Thymus (tissue), 11 donors: ENCODE measurements around the gene TCERG1L. TPM values are rescaled to one million over a fixed set of nuclear protein-coding genes. Genes with fewer than 3 reads are reported as not detected.

Experiments used
- DNase-seq, 9 donors: peaks; one replicate each; pipeline ENCODE4 v3.0.0-alpha.2; 2013; ENCODE audit warnings: low spot score in 9 of 9, low read depth in 6 of 9, missing footprints in 1 of 9
- H3K27ac ChIP-seq, 2 donors: one replicate each; pipeline ENCODE4 v1.5.1; 2013; ENCODE audit warnings: control low read depth in 1 of 2, low read depth in 1 of 2, low read length in 1 of 2, mild to moderate bottlenecking in 1 of 2, moderate library complexity in 1 of 2
- H3K27me3 ChIP-seq, 2 donors: one replicate each; pipeline ENCODE4 v1.5.1; 2013; ENCODE audit warnings: low read length in 1 of 2; ENCODE audit not compliant: control insufficient read depth in 2 of 2, insufficient read depth in 1 of 2
- H3K36me3 ChIP-seq, 2 donors: one replicate each; pipeline ENCODE4 v1.5.1; 2013; ENCODE audit warnings: low read length in 1 of 2, mild to moderate bottlenecking in 1 of 2, moderate library complexity in 1 of 2; ENCODE audit not compliant: control insufficient read depth in 2 of 2, insufficient read depth in 2 of 2
- H3K4me1 ChIP-seq, 2 donors: one replicate each; pipeline ENCODE4 v1.5.1; 2013; ENCODE audit warnings: low read length in 2 of 2; ENCODE audit not compliant: control insufficient read depth in 2 of 2, insufficient read depth in 2 of 2
- H3K4me3 ChIP-seq, 2 donors: one replicate each; pipeline ENCODE4 v1.5.1; 2013; ENCODE audit warnings: low read length in 2 of 2, control low read depth in 1 of 2, mild to moderate bottlenecking in 1 of 2
- H3K9me3 ChIP-seq, 2 donors: one replicate each; pipeline ENCODE4 v1.5.1; 2013; ENCODE audit warnings: low read length in 1 of 2, mild to moderate bottlenecking in 1 of 2; ENCODE audit not compliant: control insufficient read depth in 2 of 2, insufficient read depth in 1 of 2
- WGBS: extraction: QIAGEN DNeasy Blood & Tissue Kit; methylation state at CpG from one replicate; pipeline ENCODE4 v1.1.7; 2013; 5-methylcytosine and 5-hydroxymethylcytosine counted together
- polyA plus RNA-seq: library from polyadenylated mRNA; stranded (reverse); fragments of 200-250 nt; gene quantifications from one replicate; pipeline ENCODE4 v1.2.3, GENCODE V29; 2013
- total RNA-seq: library from RNA; stranded (reverse); fragments of 120-200 nt; gene quantifications from one replicate; pipeline ENCODE4 v1.2.4, GENCODE V29; 2013
- donor health status: healthy.

TCERG1L gene
- total and polyA plus RNA-seq, 2 donors: 0.52 to 1.5 TPM

DNA sequence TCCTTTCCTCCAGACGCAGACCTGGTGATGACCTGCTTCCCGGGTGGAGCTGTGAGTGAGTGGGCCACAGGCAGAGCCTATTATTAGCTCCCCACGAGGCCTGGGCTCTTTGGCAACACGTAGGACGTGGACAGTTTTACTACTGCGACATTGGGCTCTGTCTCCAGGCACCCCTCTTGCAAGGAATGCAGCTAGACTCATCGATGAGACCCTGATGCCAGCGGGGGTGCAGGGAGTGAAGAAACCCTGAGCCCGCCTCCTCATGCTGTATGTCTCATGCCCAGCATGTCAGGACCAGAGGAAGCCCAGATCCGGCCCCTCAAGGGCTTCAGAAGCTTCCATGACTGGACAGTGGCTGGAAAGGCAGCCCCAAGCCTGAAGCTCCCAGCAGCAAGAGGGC, 161.9 kb downstream of the TCERG1L start:
- Histone ChIP-seq H3K27me3 (no peaks in the 10 kb centered on the region), H3K27ac (no peak overlapping the region)
- WGBS: 88% methylated on average over 10 of the region's 10 CpGs

DNA sequence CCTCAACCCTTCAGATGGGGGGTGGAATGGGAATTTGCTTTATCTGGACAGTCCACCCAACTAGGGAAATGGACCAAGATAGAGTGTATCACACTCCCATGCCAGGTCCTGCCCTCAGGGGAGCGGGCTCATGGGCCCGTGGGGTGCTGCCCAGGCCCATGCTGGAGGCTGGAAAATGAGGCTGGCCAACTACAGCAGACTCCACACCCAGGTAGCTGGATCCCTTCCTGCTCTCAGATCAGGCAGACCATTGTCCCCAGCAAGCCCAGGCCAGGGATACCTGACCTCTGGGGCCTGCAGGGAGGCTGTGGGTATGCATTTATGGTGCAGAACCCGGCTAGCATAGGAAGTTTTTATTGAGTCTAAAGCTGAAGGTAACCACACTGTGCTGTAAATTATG, 162.4 kb downstream of the TCERG1L start:
- Histone ChIP-seq H3K4me1 (no peaks in the 10 kb centered on the region), H3K27me3 (no peaks in the 10 kb centered on the region), H3K36me3 (no peaks in the 10 kb centered on the region), H3K27ac (no peak overlapping the region), H3K9me3 (peaks cover 0 to 7% of the 10 kb centered on the region in 2 donors), H3K4me3 (no peak overlapping the region)
- DNase-seq: no peak
- 90% methylated on average over 3 of the region's 3 CpGs for WGBS

More for the DNA sequence above, 161.9 kb downstream of the TCERG1L start:
- peaks cover 0 to 7% of the 10 kb centered on the region in 2 donors for H3K9me3 ChIP-seq
- DNase-seq: no peak
- no peaks in the 10 kb centered on the region for H3K36me3 ChIP-seq
- no peaks in the 10 kb centered on the region for H3K4me1 ChIP-seq
- no peak overlapping the region for H3K4me3 ChIP-seq

GRCh38 chr10:131148270-131148669, 163.3 kb downstream of the TCERG1L start:
- 92% methylated on average over 3 of the region's 3 CpGs for WGBS
- no peaks in the 10 kb centered on the region for H3K4me1 ChIP-seq
- no peak overlapping the region for H3K4me3 ChIP-seq
- no peak overlapping the region for H3K27ac ChIP-seq
- H3K9me3 ChIP-seq: peaks cover 0 to 7% of the 10 kb centered on the region in 2 donors
- no peaks in the 10 kb centered on the region for H3K36me3 ChIP-seq
- no peaks in the 10 kb centered on the region for H3K27me3 ChIP-seq
- DNase-seq: no peak

- no peak for DNase-seq
- H3K9me3 ChIP-seq: peaks cover 2 to 3% of the 10 kb centered on the region in 2 donors
These were observed 164.1 kb downstream of the TCERG1L start for GRCh38 chr10:131147301-131147975.

GRCh38 chr10:131146790-131147189, 164.7 kb downstream of the TCERG1L start:
- H3K4me3 ChIP-seq: no peak overlapping the region
- peaks cover 2 to 3% of the 10 kb centered on the region in 2 donors for H3K9me3 ChIP-seq
- DNase-seq: no peak
- 93% methylated on average over 9 of the region's 9 CpGs for WGBS
- no peaks in the 10 kb centered on the region for H3K4me1 ChIP-seq
- H3K27me3 ChIP-seq: no peaks in the 10 kb centered on the region
- H3K27ac ChIP-seq: no peak overlapping the region
- H3K36me3 ChIP-seq: no peaks in the 10 kb centered on the region

More at GRCh38 chr10:131147301-131147975, 164.1 kb downstream of the TCERG1L start:
- Histone ChIP-seq H3K4me1 (no peaks in the 10 kb centered on the region), H3K36me3 (no peaks in the 10 kb centered on the region), H3K27me3 (no peaks in the 10 kb centered on the region), H3K27ac (no peak overlapping the region), H3K4me3 (no peak overlapping the region)
- 92% methylated on average over 27 of the region's 27 CpGs for WGBS

- Histone ChIP-seq H3K4me3 (no peak overlapping the region), H3K27me3 (no peaks in the 10 kb centered on the region), H3K36me3 (no peaks in the 10 kb centered on the region), H3K4me1 (no peaks in the 10 kb centered on the region), H3K9me3 (peaks cover 2 to 3% of the 10 kb centered on the region in 2 donors), H3K27ac (no peak overlapping the region)
- DNase-seq: no peak
- 88% methylated on average over 6 of the region's 6 CpGs for WGBS
These were observed 165.8 kb downstream of the TCERG1L start for GRCh38 chr10:131145756-131146155.

- H3K9me3 ChIP-seq: peaks cover 2% of the 10 kb centered on the region in 2 donors
- no peaks in the 10 kb centered on the region for H3K27me3 ChIP-seq
- 86% methylated on average over 9 of the region's 9 CpGs for WGBS
These were observed 166.7 kb downstream of the TCERG1L start for GRCh38 chr10:131144711-131145375.

GRCh38 chr10:131144196-131144595, 167.3 kb downstream of the TCERG1L start:
- 87% methylated on average over 13 of the region's 13 CpGs for WGBS
- H3K27ac ChIP-seq: no peak overlapping the region
- DNase-seq: no peak
- no peaks in the 10 kb centered on the region for H3K27me3 ChIP-seq
- peaks cover 0 to 2% of the 10 kb centered on the region in 2 donors for H3K9me3 ChIP-seq
- H3K36me3 ChIP-seq: no peaks in the 10 kb centered on the region
- H3K4me1 ChIP-seq: no peaks in the 10 kb centered on the region
- no peak overlapping the region for H3K4me3 ChIP-seq

More at GRCh38 chr10:131144711-131145375, 166.7 kb downstream of the TCERG1L start:
- Histone ChIP-seq H3K27ac (no peak overlapping the region), H3K36me3 (no peaks in the 10 kb centered on the region), H3K4me1 (no peaks in the 10 kb centered on the region), H3K4me3 (no peak overlapping the region)
- no peak for DNase-seq

DNA sequence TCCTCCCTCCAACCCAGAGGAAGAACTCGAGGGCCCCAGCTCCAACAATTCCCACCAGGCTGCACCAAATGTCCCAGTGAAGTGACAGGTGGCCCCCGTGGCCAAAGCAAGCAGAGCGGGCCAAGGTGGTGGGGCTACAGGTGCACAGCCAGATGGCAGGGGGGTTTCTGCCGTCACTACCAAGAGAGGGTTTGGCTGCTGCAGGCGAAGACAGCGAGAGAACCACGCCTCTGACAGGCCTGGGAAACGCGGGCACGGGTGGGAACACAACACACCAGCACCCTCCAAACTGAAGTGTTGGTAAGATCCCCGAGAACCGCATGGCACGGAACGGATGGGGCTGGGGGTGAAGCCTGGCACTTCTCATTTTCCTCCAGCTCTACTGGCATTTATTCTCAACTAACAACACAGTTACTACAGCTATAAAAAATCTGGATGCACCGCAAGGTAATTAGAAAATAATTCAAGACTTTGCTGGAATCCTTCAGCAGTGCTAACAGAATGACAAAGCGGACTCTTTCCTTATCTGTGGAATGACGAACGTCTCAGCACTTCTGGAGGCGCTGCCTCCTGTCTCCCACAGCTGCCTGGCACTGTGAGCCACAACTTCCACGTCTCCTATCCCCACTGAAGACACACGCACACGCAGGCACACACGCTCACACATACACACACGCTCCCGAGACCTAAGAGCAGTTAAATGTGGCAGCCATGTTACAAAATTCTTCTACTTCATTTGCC, 167.9 kb downstream of the TCERG1L start:
- DNase-seq: no peak
- WGBS: 91% methylated on average over 25 of the region's 25 CpGs
- Histone ChIP-seq H3K36me3 (no peaks in the 10 kb centered on the region), H3K4me1 (no peaks in the 10 kb centered on the region), H3K27me3 (no peaks in the 10 kb centered on the region), H3K4me3 (no peak overlapping the region), H3K9me3 (peaks cover 0 to 2% of the 10 kb centered on the region in 2 donors), H3K27ac (no peak overlapping the region)
